H9 (cell line): Measurements from ENCODE around the gene CDH1. TPM values are rescaled to one million over a fixed set of nuclear protein-coding genes. Genes with fewer than 3 reads are reported as not detected.

Source experiments
- DNase-seq: peaks from one replicate; pipeline ENCODE4 v3.0.0-alpha.2; 2017
- H2AFZ ChIP-seq: one replicate; pipeline ENCODE4 v1.6.1; 2013; ENCODE audit warnings: mild to moderate bottlenecking, low read length, control low read depth, moderate library complexity
- H2AK5ac ChIP-seq: 2 replicates; pipeline ENCODE4 v1.6.1; 2013; ENCODE audit warnings: low read length, control low read depth, mixed read lengths; ENCODE audit not compliant: insufficient read length
- H2BK120ac ChIP-seq: one replicate; pipeline ENCODE4 v1.6.1; 2013; ENCODE audit warnings: low read depth, mild to moderate bottlenecking, low read length, control low read depth, inconsistent platforms; ENCODE audit not compliant: poor library complexity, severe bottlenecking
- H2BK12ac ChIP-seq: 2 replicates; pipeline ENCODE4 v1.6.1; 2013; ENCODE audit warnings: low read length, control low read depth, mixed read lengths, low read depth; ENCODE audit not compliant: insufficient read length
- H2BK15ac ChIP-seq: 2 replicates; pipeline ENCODE4 v1.6.1; 2013; ENCODE audit warnings: low read depth, low read length, control low read depth
- H2BK20ac ChIP-seq: one replicate; pipeline ENCODE4 v1.6.1; 2013; ENCODE audit warnings: low read depth, mild to moderate bottlenecking, low read length, control low read depth, inconsistent platforms; ENCODE audit not compliant: poor library complexity, severe bottlenecking
- H2BK5ac ChIP-seq: 2 replicates; pipeline ENCODE4 v1.6.1; 2013; ENCODE audit warnings: low read length, control low read depth, mixed read lengths; ENCODE audit not compliant: insufficient read length
- H3K14ac ChIP-seq: 2 replicates; pipeline ENCODE4 v1.6.1; 2013; ENCODE audit warnings: low read length, control low read depth; ENCODE audit not compliant: insufficient read depth
- H3K18ac ChIP-seq: 2 replicates; pipeline ENCODE4 v1.6.1; 2013; ENCODE audit warnings: low read depth, mild to moderate bottlenecking, mixed read lengths, low read length, control low read depth; ENCODE audit not compliant: insufficient read length
- H3K23ac ChIP-seq: 2 replicates; pipeline ENCODE4 v1.6.1; 2013; ENCODE audit warnings: low read length, control low read depth, mixed read lengths, low read depth; ENCODE audit not compliant: insufficient read length
- H3K23me2 ChIP-seq: 2 replicates; pipeline ENCODE4 v1.6.1; 2013; ENCODE audit warnings: low read depth, mild to moderate bottlenecking, mixed read lengths, low read length, control low read depth; ENCODE audit not compliant: insufficient read length, poor library complexity, severe bottlenecking
- H3K27ac ChIP-seq: 2 replicates; pipeline ENCODE4 v1.5.1; 2013; ENCODE audit warnings: low read length, control low read depth, mixed read lengths, low read depth; ENCODE audit not compliant: insufficient read length
- H3K27me3 ChIP-seq: 2 replicates; pipeline ENCODE4 v1.6.1; 2013; ENCODE audit warnings: low read length, control low read depth, inconsistent platforms; ENCODE audit not compliant: insufficient read depth
- H3K4ac ChIP-seq: 2 replicates; pipeline ENCODE4 v1.6.1; 2013; ENCODE audit warnings: low read depth, mild to moderate bottlenecking, control low read depth, inconsistent platforms, low read length, moderate library complexity
- H3K4me1 ChIP-seq: 2 replicates; pipeline ENCODE4 v1.6.1; 2013; ENCODE audit warnings: low read length, control low read depth, inconsistent platforms; ENCODE audit not compliant: insufficient read depth
- H3K4me2 ChIP-seq: 2 replicates; pipeline ENCODE4 v1.6.1; 2013; ENCODE audit warnings: low read length, control low read depth, mixed read lengths; ENCODE audit not compliant: insufficient read length, insufficient read depth
- H3K56ac ChIP-seq: 2 replicates; pipeline ENCODE4 v1.6.1; 2013; ENCODE audit warnings: low read depth, mild to moderate bottlenecking, mixed read lengths, low read length, control low read depth; ENCODE audit not compliant: insufficient read length
- H3K79me1 ChIP-seq: 2 replicates; pipeline ENCODE4 v1.6.1; 2013; ENCODE audit warnings: low read depth, mild to moderate bottlenecking, moderate library complexity, low read length, control low read depth, inconsistent platforms; ENCODE audit not compliant: insufficient read depth, poor library complexity, severe bottlenecking
- H3K79me2 ChIP-seq: 2 replicates; pipeline ENCODE4 v1.6.1; 2013; ENCODE audit warnings: low read length, control low read depth, inconsistent platforms; ENCODE audit not compliant: insufficient read depth
- H3K9ac ChIP-seq: 2 replicates; pipeline ENCODE4 v1.6.1; 2013; ENCODE audit warnings: low read length, control low read depth, mixed read lengths; ENCODE audit not compliant: insufficient read length; ENCODE audit errors: extremely low read depth
- H3K9me3 ChIP-seq: one replicate; pipeline ENCODE4 v1.6.1; 2013; ENCODE audit warnings: low read depth, low read length, inconsistent platforms; ENCODE audit not compliant: control insufficient read depth
- H3T11ph ChIP-seq: one replicate; pipeline ENCODE4 v1.6.1; 2013; ENCODE audit warnings: mild to moderate bottlenecking, low read length, control low read depth, inconsistent platforms
- H4K20me1 ChIP-seq: one replicate; pipeline ENCODE4 v1.6.1; 2013; ENCODE audit not compliant: control insufficient read depth, insufficient read length, insufficient read depth
- H4K5ac ChIP-seq: 2 replicates; pipeline ENCODE4 v1.6.1; 2013; ENCODE audit warnings: low read depth, mild to moderate bottlenecking, mixed read lengths, low read length, control low read depth; ENCODE audit not compliant: insufficient read length
- H4K8ac ChIP-seq: replicated peaks from 2 replicates; pipeline ENCODE4 v1.6.1; 2013; ENCODE audit warnings: low read length, control low read depth, mixed read lengths, low read depth; ENCODE audit not compliant: insufficient read length
- H4K91ac ChIP-seq: 2 replicates; pipeline ENCODE4 v1.6.1; 2013; ENCODE audit warnings: low read depth, mild to moderate bottlenecking, moderate library complexity, mixed read lengths, low read length, control low read depth; ENCODE audit not compliant: insufficient read length
- H3K27ac Mint-ChIP-seq, 3 experiments: 2 replicates in 2 of 3; 3 replicates in 1 of 3; pipeline ENCODE4 v1.8.0; 2020 to 2021; ENCODE audit warnings: mixed read lengths in 3 of 3, mild to moderate bottlenecking in 1 of 3, moderate library complexity in 1 of 3
- H3K27me3 Mint-ChIP-seq: 2 replicates; pipeline ENCODE4 v1.8.0; 2021; ENCODE audit warnings: low read depth, mild to moderate bottlenecking, moderate library complexity, mixed read lengths
- H3K36me3 Mint-ChIP-seq, 3 experiments: 2 replicates in 2 of 3; 3 replicates in 1 of 3; pipeline ENCODE4 v1.8.0; 2020 to 2021; ENCODE audit warnings: low read depth in 3 of 3, mixed read lengths in 3 of 3; ENCODE audit not compliant: insufficient read depth in 1 of 3
- H3K4me1 Mint-ChIP-seq, 2 experiments: 2 replicates each; pipeline ENCODE4 v1.8.0; 2020; ENCODE audit warnings: mixed read lengths in 2 of 2
- H3K4me3 Mint-ChIP-seq, 2 experiments: 2 replicates in 1 of 2; 3 replicates in 1 of 2; pipeline ENCODE4 v1.8.0; 2020 to 2021; ENCODE audit warnings: mild to moderate bottlenecking in 2 of 2, mixed read lengths in 2 of 2, moderate library complexity in 1 of 2
- H3K9me3 Mint-ChIP-seq, 2 experiments: 2 replicates in 1 of 2; 3 replicates in 1 of 2; pipeline ENCODE4 v1.8.0; 2020; ENCODE audit warnings: mild to moderate bottlenecking in 2 of 2, mixed read lengths in 2 of 2, moderate library complexity in 1 of 2
- WGBS: extraction: QIAGEN DNeasy Blood & Tissue Kit; methylation state at CpG from one replicate; pipeline ENCODE4 v1.1.7; 2013; ENCODE audit warnings: missing lambda C conversion rate, low lambda C conversion rate, mixed read lengths; ENCODE audit not compliant: insufficient read length; ENCODE audit errors: extremely low coverage; 5-methylcytosine and 5-hydroxymethylcytosine counted together
- total RNA-seq: library from RNA; stranded (reverse); gene quantifications from 2 replicates; pipeline ENCODE4 v1.2.1, GENCODE V29; 2021
- TF ChIP-seq, protein P1 (sequence below): fragments of 200-600 bp; sonication (generic); conservative IDR thresholded peaks from 3 replicates; pipeline ENCODE4 v1.8.0; 2021; ENCODE audit warnings: antibody characterized with exemption, mild to moderate bottlenecking

The CDH1 gene
- total RNA-seq, 1 experiment from 2014 or later, result 237 TPM

DNA sequence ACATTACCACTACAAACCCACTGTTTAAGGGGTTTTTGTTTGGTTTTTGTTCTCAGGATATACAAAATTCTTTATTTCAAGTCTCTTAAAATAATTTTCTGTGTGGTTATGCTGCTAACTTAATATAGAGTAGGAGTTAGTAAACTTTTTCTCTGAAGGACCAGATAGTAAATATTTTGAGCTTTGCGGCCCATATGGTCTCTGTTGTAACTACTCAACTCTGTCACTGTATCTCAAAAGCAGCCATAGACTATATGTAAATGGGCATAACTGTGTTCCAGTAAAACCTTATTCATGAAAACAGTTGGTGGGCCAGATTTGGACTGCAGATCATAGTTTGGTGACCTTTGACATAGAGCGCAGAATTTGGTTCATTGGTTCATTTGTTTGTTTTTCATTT, 113.4 kb downstream of the CDH1 start:
- H3K56ac ChIP-seq, result no peak overlapping the region
- H3K9ac ChIP-seq, result no peak overlapping the region
- H2BK15ac ChIP-seq, result no peak overlapping the region
- no peak overlapping the region for H3K4ac ChIP-seq
- no peaks in the 10 kb centered on the region for H3K27me3 ChIP-seq
- no peak overlapping the region for H3K4me2 ChIP-seq
- H3K79me2 ChIP-seq, result no peaks in the 10 kb centered on the region
- no peak overlapping the region for H3K18ac ChIP-seq
- TF ChIP-seq, protein P1, sequence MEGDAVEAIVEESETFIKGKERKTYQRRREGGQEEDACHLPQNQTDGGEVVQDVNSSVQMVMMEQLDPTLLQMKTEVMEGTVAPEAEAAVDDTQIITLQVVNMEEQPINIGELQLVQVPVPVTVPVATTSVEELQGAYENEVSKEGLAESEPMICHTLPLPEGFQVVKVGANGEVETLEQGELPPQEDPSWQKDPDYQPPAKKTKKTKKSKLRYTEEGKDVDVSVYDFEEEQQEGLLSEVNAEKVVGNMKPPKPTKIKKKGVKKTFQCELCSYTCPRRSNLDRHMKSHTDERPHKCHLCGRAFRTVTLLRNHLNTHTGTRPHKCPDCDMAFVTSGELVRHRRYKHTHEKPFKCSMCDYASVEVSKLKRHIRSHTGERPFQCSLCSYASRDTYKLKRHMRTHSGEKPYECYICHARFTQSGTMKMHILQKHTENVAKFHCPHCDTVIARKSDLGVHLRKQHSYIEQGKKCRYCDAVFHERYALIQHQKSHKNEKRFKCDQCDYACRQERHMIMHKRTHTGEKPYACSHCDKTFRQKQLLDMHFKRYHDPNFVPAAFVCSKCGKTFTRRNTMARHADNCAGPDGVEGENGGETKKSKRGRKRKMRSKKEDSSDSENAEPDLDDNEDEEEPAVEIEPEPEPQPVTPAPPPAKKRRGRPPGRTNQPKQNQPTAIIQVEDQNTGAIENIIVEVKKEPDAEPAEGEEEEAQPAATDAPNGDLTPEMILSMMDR, result no peak
- H2BK12ac ChIP-seq, result no peak overlapping the region
- Mint-ChIP-seq H3K4me1 (peaks cover 2 to 3% of the 10 kb centered on the region in 2 experiments; a peak in 3 of 4 replicates), H3K9me3 (no peaks in the 10 kb centered on the region), H3K27me3 (no peaks in the 10 kb centered on the region), H3K36me3 (no peaks in the 10 kb centered on the region; a peak in 2 of 7 replicates), H3K27ac (no peak overlapping the region), H3K4me3 (no peak overlapping the region)
- no peak overlapping the region for H2AK5ac ChIP-seq
- no peak overlapping the region for H4K8ac ChIP-seq
- no peaks in the 10 kb centered on the region for H3K23me2 ChIP-seq
- H3K14ac ChIP-seq, result no peak overlapping the region
- H3K9me3 ChIP-seq, result no peaks in the 10 kb centered on the region
- no peak overlapping the region for H2AFZ ChIP-seq
- H3K4me1 ChIP-seq, result no peaks in the 10 kb centered on the region
- no peak overlapping the region for H3T11ph ChIP-seq
- H3K23ac ChIP-seq, result no peak overlapping the region
- no peak for DNase-seq
- no peak overlapping the region for H2BK5ac ChIP-seq
- no peak overlapping the region for H3K27ac ChIP-seq
- H2BK120ac ChIP-seq, result no peak overlapping the region
- WGBS, result no CpG with 5 or more reads among the region's 2 CpGs
- no peak overlapping the region for H2BK20ac ChIP-seq
- no peak overlapping the region for H4K91ac ChIP-seq
- no peak overlapping the region for H4K5ac ChIP-seq
- no peaks in the 10 kb centered on the region for H3K79me1 ChIP-seq
- H4K20me1 ChIP-seq, result no peaks in the 10 kb centered on the region
